Right cardiac atrium (tissue), 5 donors: ENCODE data around the gene C1QB. TPM values are rescaled to one million over a fixed set of nuclear protein-coding genes. Genes with fewer than 3 reads are reported as not detected.
A peak's percentile ranks its signal among the peaks of the same experiment; 100 is the strongest.

Experiments
- ATAC-seq, 2 donors: fragments of 200-7000 bp; cut with Tn5 transposase; one replicate each; pipeline versions ENCODE4 v1.8.0 to v1.9.1; 2020; ENCODE audit warnings: moderate library complexity in 2 of 2, mild to moderate bottlenecking in 1 of 2
- DNase-seq, 3 donors: peaks; one replicate each; pipeline ENCODE4 v3.0.0-alpha.2; 2020
- H3K27ac ChIP-seq: one replicate; pipeline ENCODE4 v1.5.1; 2013; ENCODE audit warnings: mild to moderate bottlenecking, low read length, control low read depth, moderate library complexity
- H3K27me3 ChIP-seq: one replicate; pipeline ENCODE4 v1.6.1; 2013; ENCODE audit not compliant: control insufficient read depth, insufficient read depth
- H3K4me1 ChIP-seq: one replicate; pipeline ENCODE4 v1.6.1; 2013; ENCODE audit warnings: low read length; ENCODE audit not compliant: control insufficient read depth, insufficient read depth
- H3K4me3 ChIP-seq: one replicate; pipeline ENCODE4 v1.5.1; 2013; ENCODE audit warnings: low read length, control low read depth
- H3K9me3 ChIP-seq: one replicate; pipeline ENCODE4 v1.6.1; 2013; ENCODE audit warnings: low read length; ENCODE audit not compliant: control insufficient read depth
- WGBS: extraction: QIAGEN DNeasy Blood & Tissue Kit; methylation state at CpG from one replicate; pipeline ENCODE4 v1.1.7; 2013; 5-methylcytosine and 5-hydroxymethylcytosine counted together
- intact Hi-C, 4 donors: fragments of 100-400 bp; cut with DNase I; formaldehyde crosslinking; loops; one replicate each; pipeline versions ENCODE4 v1.11.0 to v1.14.0; 2022 to 2023
- polyA plus RNA-seq: library from polyadenylated mRNA; stranded (reverse); fragments of 200-250 nt; gene quantifications from one replicate; pipeline ENCODE4 v1.2.3, GENCODE V29; 2013
- total RNA-seq, 4 donors: library from RNA; stranded (reverse); fragmentation: NEBNext Ultra II Directional; extraction: Animal tissue kit (Norgen Biotek cat#: 25700); gene quantifications; one replicate each; pipeline ENCODE4 v1.2.1, GENCODE V29; 2021
- donor health status: healthy with polysubstance abuse.
- donor health status: DM: no; HTN: yes; CAD: no.
- donor health status: DM: no; HTN: no; CAD: no.
- donor health status: DM: no; HTN: yes; CAD: no; lungs with severe emphysema.
- donor health status: DM: yes; HTN: yes; CAD: no.

The C1QB gene
- total and polyA plus RNA-seq, 5 donors, result 53.5 to 244 (median 134) TPM

DNA sequence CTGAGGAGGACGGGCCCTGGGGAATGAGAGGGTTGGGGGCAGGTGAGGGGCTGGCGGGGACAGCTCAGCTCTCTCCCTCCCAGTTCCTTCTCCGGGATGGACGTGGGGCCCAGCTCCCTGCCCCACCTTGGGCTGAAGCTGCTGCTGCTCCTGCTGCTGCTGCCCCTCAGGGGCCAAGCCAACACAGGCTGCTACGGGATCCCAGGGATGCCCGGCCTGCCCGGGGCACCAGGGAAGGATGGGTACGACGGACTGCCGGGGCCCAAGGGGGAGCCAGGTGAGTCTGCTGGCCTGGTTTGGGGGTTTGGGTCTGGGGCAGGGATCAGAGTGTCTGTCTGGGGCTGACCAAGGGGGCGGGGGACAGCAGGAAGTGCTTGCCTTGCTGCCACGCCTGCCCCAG is 9.1 kb upstream of the C1QB start:
- Histone ChIP-seq H3K9me3 (no peaks in the 10 kb centered on the region), H3K27ac (no peak overlapping the region), H3K4me3 (no peak overlapping the region), H3K4me1 (no peaks in the 10 kb centered on the region), H3K27me3 (no peaks in the 10 kb centered on the region)
- DNase-seq (no peak), ATAC-seq (no peak)
- WGBS, result 72% methylated on average over 12 of the region's 12 CpGs
- intact Hi-C loops, result loop anchor here (2.0 to 10.0 kb wide), 5 partner anchors 119 to 539 kb away; no protein-coding TSS in a partner anchor

DNA sequence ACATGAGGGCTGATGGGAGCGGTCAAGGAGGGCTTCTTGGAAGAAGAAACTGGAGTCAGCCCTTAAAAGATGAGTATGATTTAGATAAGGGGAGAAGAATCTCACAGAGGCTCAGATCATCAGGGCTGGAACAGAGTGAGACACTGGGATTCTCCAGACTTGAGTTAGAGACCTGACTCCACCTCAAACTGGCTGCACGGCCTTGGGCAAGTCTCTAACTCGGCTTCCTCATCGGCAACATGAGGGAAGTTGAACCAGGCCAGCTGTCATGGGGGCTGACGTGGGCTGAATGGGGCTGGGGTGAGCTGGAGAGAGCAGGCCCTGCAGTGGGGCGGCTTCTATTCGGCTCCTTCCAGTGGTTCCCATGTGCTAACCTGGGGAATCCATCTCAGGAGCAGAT is 7.1 kb upstream of the C1QB start:
- Histone ChIP-seq H3K27me3 (no peaks in the 10 kb centered on the region), H3K9me3 (no peaks in the 10 kb centered on the region), H3K4me1 (no peaks in the 10 kb centered on the region), H3K27ac (no peak overlapping the region), H3K4me3 (no peak overlapping the region)
- 71% methylated on average over 7 of the region's 7 CpGs for WGBS
- peak in 1 of 3 donors; percentile 55 for DNase-seq
- ATAC-seq, result no peak
- intact Hi-C loops, result loop anchor here in 2 of 4 donors (10.0 kb wide), 2 partner anchors 121 to 541 kb away; no protein-coding TSS in a partner anchor

DNA sequence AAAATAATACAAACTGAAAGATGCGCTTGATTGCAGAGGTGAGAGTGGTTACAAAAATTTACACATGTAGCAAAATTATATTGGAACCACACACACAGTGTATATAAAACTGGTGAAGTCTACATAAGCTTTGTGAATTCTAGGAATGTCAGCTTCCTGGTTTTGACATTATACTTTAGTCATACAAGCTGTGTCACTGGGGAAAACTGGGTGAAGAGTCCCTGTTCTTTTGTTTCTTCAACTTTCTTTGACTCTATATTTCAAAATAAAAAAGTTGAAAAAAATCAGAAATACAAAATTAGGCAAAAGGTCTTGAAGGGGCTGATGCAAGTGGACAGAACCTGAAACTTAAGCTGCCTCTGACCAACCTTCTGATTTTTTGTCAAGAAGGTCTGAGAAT is 6.7 kb upstream of the C1QB start:
- WGBS, result 97% methylated on average over 1 of the region's 1 CpG
- Histone ChIP-seq H3K4me1 (no peaks in the 10 kb centered on the region), H3K4me3 (no peak overlapping the region), H3K27me3 (no peaks in the 10 kb centered on the region), H3K9me3 (no peaks in the 10 kb centered on the region), H3K27ac (no peak overlapping the region)
- intact Hi-C loops, result loop anchor here in 2 of 4 donors (10.0 kb wide), 2 partner anchors 122 to 542 kb away; no protein-coding TSS in a partner anchor
- DNase-seq (no peak), ATAC-seq (no peak)

DNA sequence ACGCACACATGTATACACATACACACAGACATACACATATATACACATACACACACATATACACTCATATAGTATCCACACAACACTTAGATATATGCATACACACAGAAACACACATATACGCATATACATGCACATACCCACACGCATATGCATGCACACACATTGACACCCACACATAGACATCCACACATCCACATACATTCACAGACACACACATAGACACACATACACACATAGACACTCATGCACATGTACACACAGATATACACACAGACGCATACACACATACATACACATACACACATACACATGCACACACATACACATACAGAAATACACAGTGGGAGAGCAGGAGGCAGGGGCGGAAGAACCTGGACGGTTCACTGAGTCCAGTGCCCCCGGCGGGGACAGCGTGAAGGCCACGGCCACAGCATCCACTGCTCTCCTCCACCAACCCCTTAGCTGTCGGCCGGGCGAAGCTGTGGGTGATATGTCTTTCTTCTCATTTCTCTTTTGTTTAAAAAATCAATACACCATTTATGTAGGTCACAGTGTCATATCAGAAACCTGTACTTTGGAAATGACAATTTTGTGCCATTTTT is 2.8 kb upstream of the C1QB start:
- H3K27ac ChIP-seq, result no peak overlapping the region
- 87% methylated on average over 13 of the region's 13 CpGs for WGBS
- H3K27me3 ChIP-seq, result no peaks in the 10 kb centered on the region
- H3K4me3 ChIP-seq, result no peak overlapping the region
- no peaks in the 10 kb centered on the region for H3K9me3 ChIP-seq
- ATAC-seq, result no peak
- intact Hi-C loops, result no loop called here
- DNase-seq, result no peak
- no peaks in the 10 kb centered on the region for H3K4me1 ChIP-seq

DNA sequence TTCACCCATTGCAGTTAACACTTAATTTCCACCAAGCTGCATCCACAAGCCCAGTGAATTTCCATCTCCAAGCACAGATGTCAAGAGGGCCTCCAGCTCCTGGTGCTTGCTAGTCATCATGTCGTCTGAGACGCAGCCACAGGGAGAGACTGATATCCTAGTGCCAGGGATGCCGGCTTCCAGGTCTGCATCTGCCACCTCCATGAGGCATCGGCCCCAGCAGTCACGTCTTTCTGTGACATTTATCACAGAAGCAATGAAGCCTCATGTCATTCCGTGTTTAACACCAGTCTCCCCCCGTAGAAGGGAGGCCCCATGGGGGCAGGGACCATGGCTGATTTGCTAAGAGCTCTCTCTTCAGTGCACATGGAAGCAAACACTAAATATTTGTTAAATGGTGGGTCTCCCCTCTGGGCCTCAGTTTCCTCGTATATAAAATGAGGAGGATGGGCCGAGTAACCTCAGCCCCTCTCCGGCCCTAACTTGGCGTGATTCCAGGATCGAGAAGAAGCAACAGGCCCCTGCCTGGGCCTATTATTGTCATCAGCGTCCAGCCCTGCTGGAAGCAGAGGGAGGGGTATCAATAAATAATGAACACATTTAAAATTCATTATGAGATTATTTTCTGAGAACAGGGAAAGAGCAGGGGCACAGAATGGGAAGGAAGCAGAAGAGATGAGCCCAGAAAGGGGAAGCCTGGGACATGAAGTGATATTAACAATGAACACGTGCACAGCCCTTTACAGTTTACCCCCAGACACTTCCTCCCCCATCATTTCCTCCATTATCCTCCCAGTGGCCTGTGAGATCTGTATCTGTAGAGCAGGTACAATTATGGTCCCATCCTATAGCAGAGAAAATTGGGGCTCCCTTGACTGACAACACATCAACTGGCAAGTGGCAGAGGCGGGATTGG is 837 bp upstream of the C1QB start:
- peak; percentile 41 to 57 for ATAC-seq
- H3K9me3 ChIP-seq, result no peaks in the 10 kb centered on the region
- H3K27ac ChIP-seq, result no peak overlapping the region
- no peaks in the 10 kb centered on the region for H3K27me3 ChIP-seq
- no peak for DNase-seq
- intact Hi-C loops, result no loop called here
- WGBS, result 61% methylated on average over 15 of the region's 15 CpGs
- no peak overlapping the region for H3K4me3 ChIP-seq
- no peaks in the 10 kb centered on the region for H3K4me1 ChIP-seq

DNA sequence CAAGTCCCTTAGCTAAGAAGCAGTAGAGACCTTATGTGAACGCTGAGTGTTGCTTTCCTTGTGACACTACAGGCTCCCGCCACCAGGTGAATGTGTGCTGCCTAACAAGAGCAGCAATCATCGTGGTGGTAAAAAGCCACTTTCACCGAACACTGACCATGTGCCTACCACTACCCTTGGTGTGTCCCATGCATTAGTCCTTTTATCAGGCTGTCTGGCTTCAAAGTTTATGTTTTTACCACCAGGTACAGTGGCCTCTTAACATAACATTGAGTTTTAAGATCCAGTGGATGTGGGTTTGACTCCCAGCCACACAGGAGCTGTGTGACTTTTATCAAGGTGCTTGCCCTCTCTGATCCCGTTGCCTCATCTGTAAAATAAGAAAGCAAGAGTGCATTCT is 1.7 kb downstream of the C1QB start:
- WGBS, result 61% methylated on average over 5 of the region's 5 CpGs
- no peak for ATAC-seq
- Histone ChIP-seq H3K9me3 (no peaks in the 10 kb centered on the region), H3K27ac (no peak overlapping the region), H3K4me3 (no peak overlapping the region), H3K27me3 (no peaks in the 10 kb centered on the region), H3K4me1 (no peaks in the 10 kb centered on the region)
- intact Hi-C loops, result no loop called here
- no peak for DNase-seq

DNA sequence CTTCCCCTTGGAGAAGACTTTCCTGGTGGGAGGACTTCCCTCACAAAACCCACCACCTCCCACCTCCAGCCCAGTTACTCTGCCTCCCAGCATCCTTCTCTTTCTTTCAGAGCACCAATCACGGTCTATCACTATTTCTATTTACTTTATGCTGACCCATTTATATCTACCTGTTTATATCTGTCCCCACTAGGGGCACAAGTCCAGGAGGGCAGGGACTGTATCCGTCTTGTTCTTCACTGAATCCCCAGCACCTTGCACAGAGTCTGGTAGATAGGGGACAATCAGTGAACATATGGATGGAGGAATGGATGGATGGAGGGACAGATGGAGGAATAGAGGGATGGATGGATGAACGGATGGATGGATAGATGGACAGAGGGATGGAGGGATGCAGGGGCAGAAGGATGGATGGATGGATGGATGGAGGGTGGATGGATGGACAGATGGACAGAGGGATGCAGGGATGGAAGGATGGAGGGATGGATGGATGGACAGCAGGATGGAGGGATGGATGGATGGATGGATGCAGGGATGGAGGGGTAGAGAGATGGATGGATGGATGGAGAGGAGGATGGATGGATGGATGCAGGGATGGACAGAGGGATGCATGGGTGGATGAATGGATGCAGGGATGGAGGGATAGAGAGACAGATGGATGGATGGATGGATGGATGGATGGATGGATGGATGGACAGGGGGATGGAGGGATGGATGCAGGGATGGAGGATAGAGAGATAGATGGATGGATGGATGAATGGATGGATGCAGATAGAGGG is 5.5 kb downstream of the C1QB start:
- 66% methylated on average over 3 of the region's 3 CpGs for WGBS
- Histone ChIP-seq H3K9me3 (no peaks in the 10 kb centered on the region), H3K4me3 (no peak overlapping the region), H3K27ac (no peak overlapping the region), H3K4me1 (no peaks in the 10 kb centered on the region), H3K27me3 (no peaks in the 10 kb centered on the region)
- DNase-seq, result no peak
- no peak for ATAC-seq
- intact Hi-C loops, result no loop called here

DNA sequence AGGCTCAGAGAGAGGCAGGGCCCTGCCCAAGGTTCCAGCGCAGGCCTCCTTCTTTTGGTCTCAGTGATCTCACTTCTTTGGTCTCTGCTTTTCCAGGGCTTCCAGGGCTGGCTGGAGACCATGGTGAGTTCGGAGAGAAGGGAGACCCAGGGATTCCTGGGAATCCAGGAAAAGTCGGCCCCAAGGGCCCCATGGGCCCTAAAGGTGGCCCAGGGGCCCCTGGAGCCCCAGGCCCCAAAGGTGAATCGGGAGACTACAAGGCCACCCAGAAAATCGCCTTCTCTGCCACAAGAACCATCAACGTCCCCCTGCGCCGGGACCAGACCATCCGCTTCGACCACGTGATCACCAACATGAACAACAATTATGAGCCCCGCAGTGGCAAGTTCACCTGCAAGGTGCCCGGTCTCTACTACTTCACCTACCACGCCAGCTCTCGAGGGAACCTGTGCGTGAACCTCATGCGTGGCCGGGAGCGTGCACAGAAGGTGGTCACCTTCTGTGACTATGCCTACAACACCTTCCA is 7.7 kb downstream of the C1QB start:
- intact Hi-C loops, result no loop called here
- Histone ChIP-seq H3K9me3 (no peaks in the 10 kb centered on the region), H3K4me1 (no peaks in the 10 kb centered on the region), H3K27me3 (no peaks in the 10 kb centered on the region), H3K4me3 (no peak overlapping the region), H3K27ac (no peak overlapping the region)
- ATAC-seq (no peak), DNase-seq (no peak)
- WGBS, result 90% methylated on average over 19 of the region's 19 CpGs

DNA sequence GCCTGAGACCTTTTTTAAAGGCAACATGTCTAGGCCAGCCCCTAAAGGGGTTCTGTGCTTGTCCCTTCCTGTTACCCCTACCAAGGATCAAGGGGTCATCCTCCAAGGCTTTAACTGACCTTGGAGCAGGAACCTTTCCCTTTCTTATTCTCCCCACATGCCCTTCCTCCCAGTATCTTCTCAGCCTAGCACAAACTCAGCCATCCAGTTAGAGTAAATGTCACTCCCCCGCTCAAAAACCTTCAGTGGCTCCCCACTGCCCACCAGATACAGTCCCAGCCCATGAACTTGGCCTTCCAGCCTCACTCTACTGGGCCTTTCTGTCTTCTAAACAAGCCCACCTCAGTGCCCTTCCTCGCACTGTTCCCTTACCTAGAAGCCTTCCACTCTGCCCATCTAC is 8.8 kb downstream of the C1QB start:
- 86% methylated on average over 2 of the region's 2 CpGs for WGBS
- ATAC-seq, result no peak
- H3K27me3 ChIP-seq, result no peaks in the 10 kb centered on the region
- no peaks in the 10 kb centered on the region for H3K9me3 ChIP-seq
- intact Hi-C loops, result no loop called here
- H3K27ac ChIP-seq, result no peak overlapping the region
- no peak overlapping the region for H3K4me3 ChIP-seq
- no peak for DNase-seq
- no peaks in the 10 kb centered on the region for H3K4me1 ChIP-seq

DNA sequence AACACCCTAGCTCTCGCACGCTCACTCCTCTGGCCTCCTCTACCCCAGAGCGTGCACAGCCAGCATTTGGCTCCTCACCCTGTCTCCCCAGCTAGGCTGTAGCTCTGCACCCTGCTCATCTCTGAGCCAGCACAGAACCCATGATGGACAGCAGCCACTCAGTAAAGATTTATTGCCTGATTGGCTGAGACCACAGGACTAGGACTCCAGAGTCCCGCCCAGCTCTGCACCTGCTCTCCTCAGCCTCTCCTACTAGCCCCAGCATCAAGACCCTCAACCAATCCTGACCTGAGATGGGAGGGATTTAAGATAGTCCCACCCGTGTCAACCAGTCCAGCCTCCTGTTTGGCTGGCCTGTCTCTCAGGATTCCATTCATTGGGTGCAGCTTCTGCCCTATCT is 9.3 kb downstream of the C1QB start:
- DNase-seq (peak in 1 of 3 donors; percentile 65), ATAC-seq (peak; percentile 42 to 69)
- no peaks in the 10 kb centered on the region for H3K9me3 ChIP-seq
- no peak overlapping the region for H3K27ac ChIP-seq
- H3K4me1 ChIP-seq, result no peaks in the 10 kb centered on the region
- intact Hi-C loops, result no loop called here
- no peak overlapping the region for H3K4me3 ChIP-seq
- 62% methylated on average over 5 of the region's 5 CpGs for WGBS
- H3K27me3 ChIP-seq, result no peaks in the 10 kb centered on the region
